ENCODE measurements around the gene SIL1.

GRCh38 chr5:139178935-139179334 is 19.2 kb downstream of the SIL1 start:
- no peak for TF ChIP-seq CTCF (conservative IDR thresholded peaks at IDR 0.05 in 1 of 2, IDR thresholded peaks at IDR 0.05 in 1 of 2; ENCODE audit: low read depth in 1 of 2, low read length in 2 of 2)
- no peak for TF ChIP-seq EZH2 (IDR thresholded peaks at IDR 0.05; ENCODE audit: low read length, missing control alignments)

Measured in fibroblast of lung (primary cell).